ENCODE measurements around the gene PCYT2. TPM values are rescaled to one million over a fixed set of nuclear protein-coding genes. Genes with fewer than 3 reads are reported as not detected.

The PCYT2 gene
- total RNA-seq, 2 donors from 2014 or later, result 51.4 to 69.2 TPM

- Histone ChIP-seq H3K27me3 (replicated peaks; ENCODE audit: insufficient read depth) (no peaks in the 10 kb centered on the region), H3K27ac (no peak overlapping the region), H3K9me3 (no peaks in the 10 kb centered on the region), H3K4me3 (no peak overlapping the region), H3K4me1 (replicated peaks) (no peaks in the 10 kb centered on the region), H3K36me3 (no peaks in the 10 kb centered on the region)
- intact Hi-C loops (cut with DNase I), result no loop called here
- no peak for TF ChIP-seq CTCF (IDR thresholded peaks at IDR 0.05)
- TF ChIP-seq POLR2AphosphoS5 (IDR thresholded peaks at IDR 0.05), result no peak
- TF ChIP-seq POLR2A (IDR thresholded peaks at IDR 0.05), result no peak
- WGBS, result 44% methylated on average over 27 of the region's 30 CpGs
- no peak for DNase-seq (ENCODE audit: low spot score)
Observed at GRCh38 chr17:81941484-81942166, 30.4 kb upstream of the PCYT2 start.

- intact Hi-C loops (cut with DNase I), result no loop called here
- Histone ChIP-seq H3K9me3 (no peaks in the 10 kb centered on the region), H3K4me1 (replicated peaks) (no peaks in the 10 kb centered on the region), H3K36me3 (no peaks in the 10 kb centered on the region), H3K27me3 (replicated peaks; ENCODE audit: insufficient read depth) (no peaks in the 10 kb centered on the region), H3K27ac (no peak overlapping the region), H3K4me3 (no peak overlapping the region)
- no peak for TF ChIP-seq POLR2A (IDR thresholded peaks at IDR 0.05)
- TF ChIP-seq CTCF (IDR thresholded peaks at IDR 0.05), result no peak
- TF ChIP-seq POLR2AphosphoS5 (IDR thresholded peaks at IDR 0.05), result no peak
- DNase-seq (ENCODE audit: low spot score), result no peak
- 93% methylated on average over 55 of the region's 56 CpGs for WGBS
Observed at GRCh38 chr17:81940538-81941483, 29.6 kb upstream of the PCYT2 start.

- no peak overlapping the region for H3K27ac ChIP-seq
- 62% methylated on average over 19 of the region's 21 CpGs for WGBS
- no peaks in the 10 kb centered on the region for H3K36me3 ChIP-seq
- no peaks in the 10 kb centered on the region for H3K9me3 ChIP-seq
- intact Hi-C loops (cut with DNase I), result no loop called here
- TF ChIP-seq POLR2AphosphoS5 (IDR thresholded peaks at IDR 0.05), result no peak
- TF ChIP-seq CTCF (IDR thresholded peaks at IDR 0.05), result no peak
- no peak for TF ChIP-seq POLR2A (IDR thresholded peaks at IDR 0.05)
- no peaks in the 10 kb centered on the region for H3K27me3 ChIP-seq (replicated peaks; ENCODE audit: insufficient read depth)
- no peak overlapping the region for H3K4me3 ChIP-seq
- no peak for DNase-seq (ENCODE audit: low spot score)
- H3K4me1 ChIP-seq (replicated peaks), result no peaks in the 10 kb centered on the region
Observed at GRCh38 chr17:81939881-81940385, 28.7 kb upstream of the PCYT2 start.

- Histone ChIP-seq H3K36me3 (no peaks in the 10 kb centered on the region), H3K27me3 (replicated peaks; ENCODE audit: insufficient read depth) (no peaks in the 10 kb centered on the region), H3K4me3 (no peak overlapping the region), H3K4me1 (replicated peaks) (no peaks in the 10 kb centered on the region), H3K27ac (no peak overlapping the region), H3K9me3 (no peaks in the 10 kb centered on the region)
- no peak for DNase-seq (ENCODE audit: low spot score)
- no peak for TF ChIP-seq POLR2A (IDR thresholded peaks at IDR 0.05)
- no peak for TF ChIP-seq POLR2AphosphoS5 (IDR thresholded peaks at IDR 0.05)
- no peak for TF ChIP-seq CTCF (IDR thresholded peaks at IDR 0.05)
- WGBS, result 67% methylated on average over 15 of the region's 15 CpGs
- intact Hi-C loops (cut with DNase I), result no loop called here
Observed at GRCh38 chr17:81939218-81939617, 28.0 kb upstream of the PCYT2 start.

All from prostate gland (tissue), 2 donors.